Stimulated activated naive CD8-positive, alpha-beta T cell treated with anti-CD3 and anti-CD28 coated beads, Interleukin-15, Interleukin-2, amounts not matched to agents 100 U/mL and 50 U/mL, for 24 hours (primary cell): ENCODE measurements around the gene NANOS3.
A peak's percentile ranks its signal among the peaks of the same experiment; 100 is the strongest.

Experiments used
- ATAC-seq: fragments of 150-1000 bp; cut with Tn5 transposase; one replicate; pipeline ENCODE4 v1.10.0; 2021
- DNase-seq: peaks from one replicate; pipeline ENCODE4 v3.0.0; 2021

The NANOS3 gene

DNA sequence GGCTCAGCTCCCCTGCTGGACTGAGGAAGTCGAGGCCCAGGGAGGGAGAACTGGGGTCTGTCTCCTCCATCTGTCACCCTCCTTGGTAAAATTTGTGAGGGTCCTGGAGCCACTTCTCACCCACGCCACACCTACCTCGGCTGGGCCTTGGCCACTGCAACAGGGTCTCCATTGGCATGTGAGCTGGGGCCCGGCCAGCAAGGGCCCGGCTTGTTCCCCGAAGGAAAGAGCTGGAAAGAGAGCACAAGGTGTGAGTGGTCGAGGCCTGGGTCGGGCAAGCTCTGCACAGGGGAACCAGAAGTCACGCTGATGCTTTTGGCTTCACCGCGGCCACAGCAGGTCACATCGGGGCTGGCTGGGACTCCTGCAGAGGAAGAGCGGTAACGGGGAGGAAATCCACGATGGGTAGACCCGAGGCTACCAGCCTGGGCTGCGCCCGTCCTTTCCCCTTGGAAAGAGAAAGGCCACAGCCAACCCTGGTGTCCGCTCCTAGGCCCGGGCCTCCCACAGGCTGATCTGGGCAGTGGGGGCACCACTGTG, 9.0 kb downstream of the NANOS3 start:
- no peak for DNase-seq
- no peak for ATAC-seq

GRCh38 chr19:13887018-13887436, 10.1 kb downstream of the NANOS3 start:
- DNase-seq (no peak), ATAC-seq (peak; percentile 87)

DNA sequence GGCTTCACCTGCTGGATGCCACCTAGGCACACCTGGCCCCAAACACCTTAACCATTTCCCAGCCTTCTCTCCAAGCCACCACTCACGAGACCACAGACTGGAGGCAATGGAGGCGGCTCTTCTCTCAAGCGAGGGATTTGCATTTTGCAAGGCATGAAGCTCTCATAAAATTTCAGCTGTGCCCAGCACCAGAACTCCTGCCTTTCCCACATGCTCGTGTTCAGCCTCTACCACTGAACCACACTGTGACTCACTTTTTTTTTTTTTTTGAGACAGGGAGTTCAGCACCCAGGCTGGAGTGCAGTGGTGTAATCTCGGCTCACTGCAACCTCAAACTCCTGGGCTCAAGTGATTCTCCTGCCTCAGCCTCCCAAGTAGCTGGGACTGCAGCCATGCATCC, 10.6 kb downstream of the NANOS3 start:
- peak; percentile 5 for ATAC-seq

DNA sequence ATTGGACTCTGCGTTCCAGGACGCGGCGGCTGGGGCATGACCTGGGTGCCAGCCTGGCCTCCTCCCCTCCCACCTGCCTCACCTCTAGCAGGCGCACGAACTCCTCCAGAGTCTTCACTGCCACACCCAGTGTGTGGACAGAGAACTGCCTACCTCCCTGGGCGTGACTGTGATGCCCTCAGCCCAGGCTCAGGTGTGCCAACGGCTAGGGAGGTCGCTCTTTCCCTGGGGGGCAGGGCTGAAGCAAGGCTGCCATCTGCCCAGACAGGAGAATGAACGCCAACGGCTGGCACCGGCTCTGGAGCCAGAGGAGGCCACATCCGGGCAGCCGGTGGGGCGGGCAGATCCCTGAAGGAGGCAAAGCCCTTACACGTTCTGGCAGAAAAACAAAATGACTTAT, 11.3 kb downstream of the NANOS3 start:
- ATAC-seq (no peak), DNase-seq (no peak)

More for the DNA sequence above, 10.6 kb downstream of the NANOS3 start:
- no peak for DNase-seq

GRCh38 chr19:13890136-13890535, 13.2 kb downstream of the NANOS3 start:
- ATAC-seq (no peak), DNase-seq (no peak)

DNA sequence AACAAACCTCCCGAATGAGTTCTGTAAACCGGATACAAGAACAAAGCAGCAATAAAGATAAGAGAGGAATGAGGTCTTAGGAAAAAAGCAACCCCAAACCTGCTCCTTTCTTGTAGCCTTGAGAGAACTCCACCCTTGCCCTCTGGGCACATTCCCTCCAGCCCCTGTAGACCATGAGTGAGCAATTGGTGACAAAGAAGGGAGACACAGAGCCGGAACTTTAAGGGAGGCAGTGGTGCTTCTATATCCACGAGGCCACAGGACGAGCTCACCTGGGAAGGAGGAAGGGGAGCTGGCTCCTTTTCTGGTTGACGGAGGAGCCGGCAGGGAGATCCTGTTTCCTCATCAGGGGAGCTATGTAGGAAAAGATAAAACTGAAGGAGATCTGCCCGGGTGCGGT, 15.9 kb downstream of the NANOS3 start:
- ATAC-seq (no peak), DNase-seq (no peak)

DNA sequence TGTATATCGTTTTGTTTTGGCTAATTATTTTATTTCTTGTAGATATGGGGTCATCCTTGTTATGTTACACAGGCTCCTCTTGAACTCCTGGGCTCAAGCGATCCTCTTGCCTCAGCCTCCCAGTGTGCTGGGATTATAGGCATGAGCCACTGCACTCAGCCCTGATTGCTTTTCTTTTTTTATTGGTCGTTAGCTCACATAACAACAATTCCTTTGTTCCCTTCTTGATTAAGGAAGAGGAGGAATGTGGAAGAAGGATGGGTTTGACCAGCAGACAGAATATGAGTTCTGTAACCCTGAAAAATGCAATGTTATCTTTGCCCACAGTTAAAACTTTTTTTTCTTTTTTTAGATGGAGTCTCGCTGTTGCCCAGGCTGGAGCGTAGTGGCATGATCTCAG, 17.6 kb downstream of the NANOS3 start:
- DNase-seq (no peak), ATAC-seq (no peak)

DNA sequence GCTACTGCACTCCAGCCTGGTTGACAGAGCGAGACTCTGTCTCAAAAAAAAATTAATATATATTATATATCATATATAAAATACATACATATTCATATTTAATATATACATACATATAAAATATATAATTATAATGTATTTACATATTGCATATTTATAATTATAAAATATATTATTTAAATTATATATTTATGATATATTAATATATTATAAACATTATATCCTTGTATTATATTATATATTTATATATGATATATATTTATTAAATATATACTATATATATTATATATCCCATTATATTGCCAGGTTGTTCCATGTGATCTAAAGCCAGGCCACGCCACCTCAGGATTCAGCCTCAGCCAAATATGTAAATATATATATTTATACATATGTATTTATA, 19.3 kb downstream of the NANOS3 start:
- no peak for ATAC-seq
- DNase-seq = no peak

GRCh38 chr19:13899393-13899792, 22.5 kb downstream of the NANOS3 start:
- ATAC-seq (no peak), DNase-seq (no peak)

GRCh38 chr19:13899912-13900584, 23.1 kb downstream of the NANOS3 start:
- DNase-seq (no peak), ATAC-seq (no peak)

DNA sequence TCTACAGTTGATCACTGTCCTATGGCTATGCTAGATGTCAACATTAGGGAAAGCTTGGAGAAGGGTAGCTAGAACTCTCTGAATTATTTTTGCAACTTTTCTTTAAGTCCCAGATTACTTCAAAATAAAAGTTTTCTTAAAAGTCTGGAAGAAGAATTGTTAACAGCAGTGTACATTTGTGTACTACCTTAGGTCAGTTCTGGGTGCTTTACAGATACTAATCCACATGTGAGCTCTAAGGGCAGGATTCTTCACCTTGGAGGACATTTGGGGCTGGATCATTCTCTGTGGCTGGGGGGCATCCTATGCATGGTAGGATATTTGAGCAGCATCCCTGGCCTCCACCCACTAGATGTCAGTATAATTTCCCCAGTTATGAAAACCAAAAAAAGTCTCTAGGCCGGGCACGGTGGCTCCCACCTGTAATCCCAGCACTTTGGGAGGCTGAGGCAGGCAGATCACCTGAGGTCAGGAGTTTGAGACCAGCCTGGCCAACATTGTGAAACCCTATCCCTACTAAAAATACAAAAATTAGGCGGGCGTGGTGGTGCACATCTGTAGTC, 26.1 kb downstream of the NANOS3 start:
- DNase-seq = peak; percentile 43
- ATAC-seq = peak; percentile 25

- ATAC-seq (peak; percentile 99), DNase-seq (peak; percentile 98)
Measured at GRCh38 chr19:13905634-13906520, 28.9 kb downstream of the NANOS3 start, which contains the start of the genes BRME1 and CC2D1A. TSS of gene BRME1 (minus strand) at chr19:13906117. CDS start at chr19:13904892, 1,225 bp downstream. TSS of gene CC2D1A (plus strand) at chr19:13906201. CDS start at chr19:13906442, 241 bp downstream.

DNA sequence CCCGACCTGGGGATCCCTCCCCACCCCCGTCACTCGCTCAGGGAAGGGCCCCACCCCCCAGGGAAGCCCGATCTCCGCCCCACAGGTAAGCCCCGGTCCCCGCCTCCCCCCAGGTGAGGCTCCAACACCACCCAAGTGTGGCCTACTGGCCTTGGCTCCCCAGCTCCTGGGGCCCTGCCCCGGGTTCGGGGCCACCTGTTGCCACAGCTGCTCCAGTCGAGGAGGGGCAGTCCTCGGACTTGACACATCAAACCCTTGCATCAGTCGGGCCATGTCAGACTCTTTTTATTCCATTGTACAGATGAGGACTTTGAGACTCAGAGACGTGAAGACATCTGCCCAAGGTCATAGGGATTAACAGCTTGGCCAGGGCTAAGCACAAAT, 29.6 kb downstream of the NANOS3 start:
- ATAC-seq (peak; percentile 17), DNase-seq (peak; percentile 37)

DNA sequence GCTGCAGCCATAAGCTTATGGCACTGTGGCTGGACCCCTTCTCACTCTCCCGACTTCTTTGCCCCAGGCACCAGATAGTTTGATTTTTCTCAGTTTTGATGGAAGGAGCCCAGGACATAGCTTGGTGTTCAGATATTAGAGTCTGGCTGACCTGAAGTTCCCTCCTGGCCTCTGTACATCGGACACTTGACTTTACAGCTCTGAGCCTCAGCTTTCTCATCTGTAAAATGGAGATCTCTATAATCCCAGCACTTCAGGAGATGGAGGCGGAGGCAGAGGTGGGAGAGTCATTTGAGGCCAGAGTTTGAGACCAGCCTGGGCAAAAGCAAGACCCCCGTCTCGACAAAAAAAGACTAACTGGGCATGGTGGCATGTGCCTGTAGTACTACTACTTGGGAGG, 30.0 kb downstream of the NANOS3 start:
- DNase-seq (no peak), ATAC-seq (no peak)

GRCh38 chr19:13908674-13909073, 31.7 kb downstream of the NANOS3 start:
- DNase-seq = no peak
- no peak for ATAC-seq

- no peak for DNase-seq
- no peak for ATAC-seq
Measured at GRCh38 chr19:13909430-13909829, 32.5 kb downstream of the NANOS3 start.

- DNase-seq (no peak), ATAC-seq (no peak)
Measured at GRCh38 chr19:13913352-13913751, 36.4 kb downstream of the NANOS3 start.

GRCh38 chr19:13914777-13915176, 37.8 kb downstream of the NANOS3 start:
- no peak for ATAC-seq
- no peak for DNase-seq

- ATAC-seq = no peak
Measured at GRCh38 chr19:13917888-13918406, 41.0 kb downstream of the NANOS3 start.

GRCh38 chr19:13918726-13919411, 41.9 kb downstream of the NANOS3 start:
- DNase-seq (no peak), ATAC-seq (no peak)

More at GRCh38 chr19:13917888-13918406, 41.0 kb downstream of the NANOS3 start:
- no peak for DNase-seq

DNA sequence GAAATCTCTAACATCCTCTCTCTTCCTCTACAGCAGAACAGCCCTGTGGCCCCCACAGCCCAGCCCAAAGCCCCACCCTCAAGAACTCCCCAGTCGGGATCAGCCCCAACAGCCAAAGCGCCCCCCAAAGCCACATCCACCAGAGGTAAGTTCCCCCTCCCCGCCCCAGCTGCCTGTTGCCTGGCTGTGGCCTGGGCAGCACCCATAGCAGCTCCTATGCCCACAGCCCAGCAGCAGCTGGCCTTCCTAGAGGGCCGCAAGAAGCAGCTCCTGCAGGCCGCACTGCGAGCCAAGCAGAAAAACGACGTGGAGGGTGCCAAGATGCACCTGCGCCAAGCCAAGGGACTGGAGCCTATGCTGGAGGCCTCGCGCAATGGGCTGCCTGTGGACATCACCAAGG, 43.6 kb downstream of the NANOS3 start:
- no peak for ATAC-seq
- DNase-seq = no peak
